Limb (tissue), 2 donors: ENCODE results near the gene KIR3DL1.
"Not testable (repeated sequence)": the region's sequence is repeated elsewhere in the genome, so short reads cannot be mapped to it uniquely, and the experiment has no call there.

Experiments used
- DNase-seq, 2 donors: peaks; one replicate each; pipeline ENCODE4 v3.0.0-alpha.2; 2016; ENCODE audit errors: extremely low spot score in 2 of 2

Gene KIR3DL1

GRCh38 chr19:54814571-54814970 lies 1.7 kb upstream of the KIR3DL1 start:
- DNase-seq, result not testable (repeated sequence)

- no peak for DNase-seq
Observed at GRCh38 chr19:54817670-54818536, 1.6 kb downstream of the KIR3DL1 start.

- not testable (repeated sequence) for DNase-seq
Observed at GRCh38 chr19:54824416-54824815, 8.1 kb downstream of the KIR3DL1 start.

- DNase-seq, result not testable (repeated sequence)
Observed at GRCh38 chr19:54825326-54825725, 9.1 kb downstream of the KIR3DL1 start.

- not testable (repeated sequence) for DNase-seq
Observed at GRCh38 chr19:54828064-54828463, 11.8 kb downstream of the KIR3DL1 start.

- not testable (repeated sequence) for DNase-seq
Observed at GRCh38 chr19:54832496-54832895, 16.2 kb downstream of the KIR3DL1 start, which contains the start of gene KIR2DS4. Gene KIR2DS4, plus strand, starts transcription at chr19:54832676.

- DNase-seq, result not testable (repeated sequence)
Observed at GRCh38 chr19:54835126-54835525, 18.9 kb downstream of the KIR3DL1 start.

GRCh38 chr19:54837522-54837921 lies 21.3 kb downstream of the KIR3DL1 start:
- not testable (repeated sequence) for DNase-seq

- DNase-seq, result not testable (repeated sequence)
Observed at GRCh38 chr19:54843171-54843570, 26.9 kb downstream of the KIR3DL1 start.

GRCh38 chr19:54850061-54850640 lies 33.9 kb downstream of the KIR3DL1 start, which contains the start of gene KIR3DL2:
Gene KIR3DL2, plus strand, starts transcription at chr19:54850443. Its CDS starts 33 bp downstream, at chr19:54850476.
- DNase-seq, result not testable (repeated sequence)

GRCh38 chr19:54850930-54851329 lies 34.7 kb downstream of the KIR3DL1 start:
- no peak for DNase-seq

- DNase-seq, result no peak
Observed at GRCh38 chr19:54851353-54851752, 35.1 kb downstream of the KIR3DL1 start.

GRCh38 chr19:54855241-54855640 lies 39.0 kb downstream of the KIR3DL1 start:
- DNase-seq, result not testable (repeated sequence)

- not testable (repeated sequence) for DNase-seq
Observed at GRCh38 chr19:54858476-54858875, 42.2 kb downstream of the KIR3DL1 start.

GRCh38 chr19:54859421-54859820 lies 43.2 kb downstream of the KIR3DL1 start:
- DNase-seq, result not testable (repeated sequence)

GRCh38 chr19:54863459-54863858 lies 47.2 kb downstream of the KIR3DL1 start:
- not testable (repeated sequence) for DNase-seq

GRCh38 chr19:54871696-54872095 lies 55.4 kb downstream of the KIR3DL1 start:
- DNase-seq, result no peak

GRCh38 chr19:54873990-54874389 lies 57.7 kb downstream of the KIR3DL1 start, which contains the start of gene FCAR:
Gene FCAR, plus strand, starts transcription at chr19:54874235. Its CDS starts 55 bp downstream, at chr19:54874290.
- no peak for DNase-seq

GRCh38 chr19:54875506-54875905 lies 59.2 kb downstream of the KIR3DL1 start:
- DNase-seq, result no peak

- no peak for DNase-seq
Observed at GRCh38 chr19:54877471-54877870, 61.2 kb downstream of the KIR3DL1 start.
